Hematopoietic multipotent progenitor cell (in vitro differentiated cells): ENCODE data around the gene LAG3. TPM values are rescaled to one million over a fixed set of nuclear protein-coding genes. Genes with fewer than 3 reads are reported as not detected.

Source experiments
- DNase-seq, 3 donors: peaks; one replicate each; pipeline ENCODE4 v3.0.0-alpha.2; 2011 to 2015; ENCODE audit warnings: low read depth in 2 of 3, low spot score in 2 of 3
- total RNA-seq: library from RNA; depleted of rRNA; stranded (reverse); fragments of >200 nt; gene quantifications from one replicate; pipeline ENCODE4 v1.2.3, GENCODE V29; 2012

LAG3 gene
- total RNA-seq, 1 donor = 12.1 TPM

DNA sequence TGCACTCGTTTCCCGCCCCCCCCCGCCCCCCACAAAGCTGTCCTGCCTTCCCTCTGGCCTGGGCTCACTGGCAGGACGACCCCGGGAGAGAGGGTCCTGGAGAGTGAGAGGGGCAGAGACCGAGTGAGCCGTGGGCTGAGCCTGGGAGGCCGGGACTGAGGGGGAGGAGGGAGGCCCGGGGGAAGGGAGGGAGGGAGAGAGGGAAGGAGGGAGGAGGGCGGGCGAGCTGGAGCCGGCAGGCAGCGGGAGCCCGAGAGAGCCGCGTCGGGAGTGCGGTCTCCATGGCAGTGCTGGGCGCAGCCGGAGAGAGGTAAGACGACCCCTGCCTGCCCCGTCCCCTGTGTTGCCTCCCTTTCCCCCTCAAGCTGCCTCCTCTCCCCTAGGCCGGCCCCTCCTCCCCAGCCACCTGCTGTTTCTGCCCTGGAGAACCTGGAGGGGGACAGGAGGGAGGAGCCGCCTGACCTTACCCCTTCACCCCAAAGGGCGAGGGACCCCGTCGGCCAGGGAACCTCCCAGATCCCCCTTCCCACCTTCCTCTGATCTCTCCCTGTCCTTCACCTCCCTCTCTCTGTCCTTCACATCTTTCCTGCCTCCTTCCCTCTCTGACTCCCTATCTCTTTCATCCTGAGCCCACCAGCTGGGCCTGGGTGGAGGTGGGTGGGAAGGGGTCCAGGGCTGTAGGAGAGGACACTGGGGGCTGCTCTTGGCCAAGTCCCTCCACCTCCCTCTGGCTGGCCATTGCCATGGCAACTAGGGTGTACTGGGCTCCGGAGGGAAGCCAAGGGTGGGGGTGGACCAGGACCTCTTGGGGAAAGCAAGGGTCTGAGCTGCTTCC, 49.5 kb downstream of the LAG3 start, which contains the start of gene GPR162:
TSS of gene GPR162 (plus strand) at position 231 of the 835 bp plus-strand sequence. CDS start 2,078 bp downstream, outside the sequence.
- DNase-seq = peak in 2 of 3 donors; percentile 24 to 38

DNA sequence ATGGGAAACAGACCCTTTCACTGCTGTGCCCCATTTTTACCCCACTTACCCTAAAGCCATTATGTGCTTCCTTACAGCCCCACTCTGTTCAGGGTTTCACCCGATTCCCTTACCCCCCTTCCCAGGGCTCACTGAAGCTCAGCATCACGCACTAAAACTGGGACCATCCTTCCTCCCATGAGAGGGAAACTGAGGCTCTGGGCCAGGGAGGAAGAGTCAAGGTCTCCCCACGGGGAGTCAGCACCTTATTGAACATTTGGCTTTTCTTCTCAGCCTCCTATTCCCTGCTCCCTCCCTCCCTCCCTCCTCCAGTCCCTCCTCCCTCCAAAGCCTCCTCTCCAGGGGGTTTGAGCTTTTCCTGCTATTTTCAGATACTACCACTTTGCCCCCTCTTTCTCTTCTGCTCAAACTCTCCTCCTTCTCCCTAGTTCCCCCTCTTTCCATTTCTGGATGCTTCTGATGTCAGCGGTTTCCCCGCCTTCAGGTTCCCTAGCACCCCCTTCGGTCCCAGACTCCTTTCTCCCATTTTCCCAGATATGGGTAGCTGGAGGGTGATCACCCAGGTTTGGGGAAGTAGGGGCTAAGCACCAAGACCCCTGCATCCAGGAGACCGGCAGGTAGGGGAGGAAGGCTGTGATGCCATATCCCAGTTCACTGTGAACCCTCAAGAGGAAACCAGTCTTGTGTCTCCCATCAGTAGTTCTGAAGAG, 50.3 kb downstream of the LAG3 start:
- DNase-seq = no peak

DNA sequence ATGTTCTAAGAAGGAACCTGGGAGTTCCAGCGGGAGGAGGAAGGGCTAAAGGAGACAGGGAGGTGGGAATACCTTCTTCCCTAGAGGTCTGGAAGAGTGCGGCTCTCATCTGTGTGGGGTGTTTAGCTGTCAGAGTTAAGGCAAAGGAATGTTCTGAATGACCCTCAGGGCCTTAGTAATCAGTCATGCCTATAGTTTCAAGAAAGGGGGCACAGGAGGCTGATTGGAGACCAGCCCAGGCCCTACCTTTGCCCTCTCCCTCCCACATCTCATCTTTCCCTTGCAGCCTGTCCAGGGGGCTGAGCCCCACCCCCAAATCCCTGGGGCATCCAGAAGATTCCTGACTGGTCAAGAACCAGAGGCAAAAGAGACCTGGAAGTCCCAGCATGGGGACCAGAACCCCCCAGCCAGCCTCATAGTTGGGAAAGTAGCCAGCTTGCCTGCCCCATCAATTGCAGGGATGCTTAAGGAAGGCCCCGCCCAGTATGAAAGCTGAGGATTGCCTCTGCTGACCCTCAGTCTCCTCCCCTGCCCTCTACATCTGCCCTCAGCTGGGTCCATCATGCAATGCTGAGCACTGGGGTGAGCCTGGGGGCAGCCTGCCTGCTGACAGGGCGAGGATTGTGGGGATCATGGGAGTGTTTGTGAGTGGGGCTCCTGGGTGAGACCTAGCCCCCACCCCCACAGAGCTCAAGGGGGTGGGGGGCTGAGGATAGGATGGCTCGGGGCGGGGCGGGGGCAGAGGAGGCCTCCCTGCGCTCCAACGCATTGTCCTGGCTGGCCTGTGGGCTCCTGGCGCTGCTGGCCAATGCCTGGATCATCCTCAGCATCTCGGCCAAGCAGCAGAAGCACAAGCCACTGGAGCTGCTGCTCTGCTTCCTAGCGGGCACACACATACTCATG, 51.1 kb downstream of the LAG3 start:
- DNase-seq = no peak

DNA sequence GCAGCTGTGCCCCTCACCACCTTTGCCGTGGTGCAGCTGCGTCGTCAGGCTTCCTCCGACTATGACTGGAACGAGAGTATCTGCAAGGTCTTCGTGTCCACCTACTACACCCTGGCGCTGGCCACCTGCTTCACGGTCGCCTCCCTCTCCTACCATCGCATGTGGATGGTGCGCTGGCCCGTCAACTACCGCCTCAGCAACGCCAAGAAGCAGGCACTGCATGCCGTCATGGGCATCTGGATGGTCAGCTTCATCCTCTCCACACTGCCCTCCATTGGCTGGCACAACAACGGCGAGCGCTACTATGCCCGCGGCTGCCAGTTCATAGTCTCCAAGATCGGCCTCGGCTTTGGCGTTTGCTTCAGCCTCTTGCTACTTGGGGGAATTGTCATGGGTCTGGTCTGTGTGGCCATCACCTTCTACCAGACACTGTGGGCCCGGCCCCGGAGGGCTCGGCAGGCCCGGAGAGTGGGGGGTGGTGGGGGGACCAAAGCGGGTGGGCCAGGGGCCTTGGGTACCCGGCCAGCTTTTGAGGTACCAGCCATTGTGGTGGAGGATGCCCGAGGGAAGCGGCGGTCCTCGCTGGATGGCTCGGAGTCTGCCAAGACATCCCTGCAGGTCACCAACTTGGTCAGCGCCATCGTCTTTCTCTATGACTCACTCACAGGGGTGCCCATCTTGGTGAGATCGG, 51.9 kb downstream of the LAG3 start:
- DNase-seq = no peak

DNA sequence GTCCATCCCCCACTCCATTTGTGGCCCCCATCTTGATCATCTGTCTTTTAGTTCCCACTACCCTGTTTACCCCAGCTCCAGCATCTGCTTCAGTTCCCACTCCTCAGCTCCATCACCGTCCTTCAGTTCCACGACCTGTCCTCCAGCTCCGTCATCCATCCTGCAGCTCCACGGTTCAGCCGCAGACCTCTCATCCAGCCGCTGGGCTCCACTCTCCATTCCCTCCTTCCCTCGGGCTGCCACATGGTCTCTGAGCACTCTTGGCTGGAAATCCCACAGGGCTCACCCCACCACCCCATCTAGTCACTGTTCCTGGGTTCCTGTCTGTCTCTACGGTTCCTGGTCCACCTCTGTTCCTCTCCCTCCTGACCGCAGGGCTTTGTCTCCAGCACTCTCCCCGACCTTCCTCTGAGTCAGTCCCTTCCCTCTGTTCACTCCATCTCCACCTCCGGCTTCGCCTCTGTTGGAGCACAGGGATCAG, 52.6 kb downstream of the LAG3 start:
- no peak for DNase-seq

DNA sequence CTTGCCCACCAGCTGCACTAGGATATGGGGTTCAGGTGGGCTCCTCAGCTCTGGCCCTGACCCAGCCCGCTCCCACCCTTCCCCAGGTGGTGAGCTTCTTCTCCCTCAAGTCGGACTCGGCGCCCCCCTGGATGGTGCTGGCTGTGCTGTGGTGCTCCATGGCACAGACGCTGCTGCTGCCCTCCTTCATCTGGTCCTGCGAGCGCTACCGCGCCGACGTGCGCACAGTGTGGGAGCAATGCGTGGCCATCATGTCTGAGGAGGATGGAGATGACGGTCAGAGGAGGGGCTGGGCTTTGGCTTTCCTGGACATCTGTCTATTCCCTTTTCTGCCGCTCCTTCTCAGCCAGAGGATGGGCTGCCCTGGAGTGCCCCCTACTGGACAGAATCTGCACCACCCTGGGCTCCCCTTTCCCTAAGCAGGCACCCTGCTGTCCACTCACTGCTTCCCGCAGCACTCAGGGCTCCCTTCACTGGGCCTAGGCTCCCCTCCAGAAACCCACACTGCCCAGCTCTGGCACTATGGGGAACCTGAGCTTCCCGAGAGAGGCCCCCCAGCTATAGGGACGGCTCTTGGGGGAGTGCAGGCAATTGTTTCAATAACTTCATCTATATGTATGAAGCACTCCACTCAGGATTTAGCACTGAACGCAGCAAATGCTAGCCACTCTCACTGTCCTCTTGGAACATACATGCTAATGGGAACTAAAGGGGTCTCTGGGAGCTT, 53.2 kb downstream of the LAG3 start:
- DNase-seq = peak; percentile 68 to 83 (median 73)

DNA sequence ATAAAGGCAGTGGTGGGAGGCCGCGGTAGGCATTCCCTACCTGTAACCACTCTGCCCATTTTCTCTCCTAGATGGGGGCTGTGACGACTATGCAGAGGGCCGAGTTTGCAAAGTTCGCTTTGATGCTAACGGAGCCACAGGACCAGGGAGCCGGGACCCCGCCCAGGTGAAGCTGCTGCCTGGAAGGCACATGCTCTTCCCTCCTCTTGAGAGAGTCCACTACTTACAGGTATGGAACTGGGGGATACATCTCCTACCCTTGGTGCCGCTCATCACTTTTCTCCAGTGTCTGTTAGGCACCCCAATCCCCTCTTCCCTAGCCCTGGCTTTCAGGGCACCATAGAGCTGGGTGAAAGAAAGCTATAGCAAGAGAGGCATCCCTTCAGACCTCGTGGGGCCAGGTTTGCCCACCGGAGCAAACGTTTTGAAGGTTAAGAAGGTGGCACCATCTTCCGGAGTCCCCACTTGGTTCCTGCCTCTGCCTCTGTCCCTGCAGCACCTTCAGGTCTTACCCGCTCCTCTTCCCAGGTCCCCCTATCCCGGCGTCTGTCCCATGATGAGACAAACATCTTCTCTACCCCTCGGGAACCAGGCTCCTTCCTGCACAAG, 53.9 kb downstream of the LAG3 start:
- DNase-seq = no peak

DNA sequence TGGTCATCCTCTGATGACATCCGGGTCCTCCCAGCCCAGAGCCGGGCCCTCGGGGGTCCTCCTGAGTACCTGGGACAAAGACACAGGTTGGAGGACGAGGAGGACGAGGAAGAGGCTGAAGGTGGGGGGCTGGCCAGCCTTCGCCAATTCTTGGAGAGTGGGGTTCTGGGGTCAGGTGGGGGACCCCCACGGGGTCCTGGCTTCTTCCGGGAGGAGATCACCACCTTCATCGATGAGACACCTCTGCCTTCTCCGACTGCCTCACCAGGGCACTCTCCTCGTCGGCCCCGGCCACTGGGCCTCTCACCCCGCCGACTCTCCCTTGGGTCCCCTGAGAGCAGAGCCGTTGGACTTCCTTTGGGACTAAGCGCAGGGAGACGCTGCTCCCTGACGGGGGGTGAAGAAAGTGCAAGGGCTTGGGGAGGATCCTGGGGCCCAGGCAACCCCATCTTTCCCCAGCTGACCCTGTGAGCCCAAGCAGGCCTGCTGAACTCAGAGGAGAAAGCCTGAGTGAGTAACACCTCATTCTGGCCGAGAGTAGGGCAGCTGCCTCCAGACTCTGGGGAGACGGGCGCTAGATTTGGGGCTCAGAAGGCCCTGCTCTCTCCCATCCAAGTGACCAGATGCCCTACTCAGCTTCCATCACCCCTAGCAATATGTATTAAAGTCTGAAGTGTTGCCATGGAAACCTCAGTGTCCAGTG, 54.6 kb downstream of the LAG3 start:
- DNase-seq = no peak

DNA sequence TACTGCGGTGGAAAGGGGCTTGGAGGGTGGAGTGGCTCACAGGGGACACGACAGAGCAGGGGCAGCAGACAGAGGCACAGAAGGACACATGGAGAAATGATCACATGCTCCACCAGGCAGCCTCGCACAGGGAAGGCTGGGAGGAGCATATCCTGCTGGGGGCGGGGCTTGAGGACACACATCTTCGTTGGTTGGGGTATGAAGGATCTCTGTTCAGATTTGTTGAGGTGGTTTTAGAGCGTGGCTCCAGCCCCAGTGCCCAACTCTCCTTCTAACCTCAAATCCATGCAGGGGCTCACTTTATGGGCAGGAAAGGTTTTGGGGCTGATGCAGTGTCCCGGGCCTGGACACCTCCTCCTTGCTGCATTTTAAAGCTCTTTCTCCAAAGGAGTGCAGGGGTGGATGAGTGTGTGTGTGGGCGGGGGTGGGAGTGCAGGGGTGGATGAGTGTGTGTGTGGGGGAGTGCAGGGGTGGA, 55.2 kb downstream of the LAG3 start:
- DNase-seq = no peak

Other genes starting within 250 kb of the LAG3 start
- gene GAPDH, start 238.0 kb upstream of the LAG3 start, total RNA-seq = 7,142 TPM
- gene IFFO1, start 216.5 kb upstream of the LAG3 start, total RNA-seq = 13.5 TPM
- 39.9 TPM for gene NOP2, start 204.2 kb upstream of the LAG3 start, total RNA-seq
- 305 TPM for gene CHD4, start 165.1 kb upstream of the LAG3 start, total RNA-seq
- gene LPAR5, start 136.6 kb upstream of the LAG3 start, total RNA-seq = 3.8 TPM
- gene ACRBP, start 125.1 kb upstream of the LAG3 start, total RNA-seq = 15.9 TPM
- gene ING4, start 109.4 kb upstream of the LAG3 start, total RNA-seq = 57.6 TPM
- gene ZNF384, start 83.1 kb upstream of the LAG3 start, total RNA-seq = 48.7 TPM
- gene PIANP, start 71.7 kb upstream of the LAG3 start, total RNA-seq = under 0.01 TPM
- 55.7 TPM for gene COPS7A, start 48.5 kb upstream of the LAG3 start, total RNA-seq
- gene MLF2, start 19.4 kb upstream of the LAG3 start, total RNA-seq = 213 TPM
- 27.7 TPM for gene PTMS, start 6.2 kb upstream of the LAG3 start, total RNA-seq
- 3.8 TPM for gene CD4, start 17.0 kb downstream of the LAG3 start, total RNA-seq
- 29.6 TPM for gene GPR162, start 49.3 kb downstream of the LAG3 start, total RNA-seq
- gene P3H3, start 55.9 kb downstream of the LAG3 start, total RNA-seq = 13.2 TPM
- gene GNB3, start 68.4 kb downstream of the LAG3 start, total RNA-seq = 1.9 TPM
- 3.5 TPM for gene CDCA3, start 78.8 kb downstream of the LAG3 start, total RNA-seq
- 78.1 TPM for gene USP5, start 79.6 kb downstream of the LAG3 start, total RNA-seq
- 440 TPM for gene TPI1, start 95.0 kb downstream of the LAG3 start, total RNA-seq
- gene SPSB2, start 100.8 kb downstream of the LAG3 start, total RNA-seq = 10.8 TPM
- 16.2 TPM for gene LRRC23, start 132.3 kb downstream of the LAG3 start, total RNA-seq
- 14.0 TPM for gene ENO2, start 142.1 kb downstream of the LAG3 start, total RNA-seq
- gene ATN1, start 155.4 kb downstream of the LAG3 start, total RNA-seq = 25.0 TPM
- gene RNU7-1, start 171.3 kb downstream of the LAG3 start, total RNA-seq = not detected
- 336 TPM for gene C12orf57, start 171.5 kb downstream of the LAG3 start, total RNA-seq
- gene PTPN6, start 178.8 kb downstream of the LAG3 start, total RNA-seq = 403 TPM
- 344 TPM for gene PHB2, start 198.1 kb downstream of the LAG3 start, total RNA-seq
- 22.4 TPM for gene EMG1, start 198.4 kb downstream of the LAG3 start, total RNA-seq
- 33.1 TPM for gene LPCAT3, start 246.0 kb downstream of the LAG3 start, total RNA-seq